Activated naive CD4-positive, alpha-beta T cell treated with anti-CD3 and anti-CD28 coated beads for 36 hours (primary cell): ENCODE results near the gene ATP6V1F. TPM values are rescaled to one million over a fixed set of nuclear protein-coding genes. Genes with fewer than 3 reads are reported as not detected.
A peak's percentile ranks its signal among the peaks of the same experiment; 100 is the strongest.

Experiments
- CTCF ChIA-PET: fragments of 350-600 bp; sonication (Branson Sonifier 250); formaldehyde crosslinking; loops from one replicate; lab custom pipeline; 2021; ENCODE audit warnings: antibody characterized with exemption; lab: Charles Lee
- DNase-seq: peaks from one replicate; pipeline ENCODE4 v3.0.0-alpha.2; 2020
- H3K27ac Mint-ChIP-seq: one replicate; pipeline ENCODE4 v1.8.0; 2021; ENCODE audit warnings: mild to moderate bottlenecking, mixed read lengths
- H3K27me3 Mint-ChIP-seq: one replicate; pipeline ENCODE4 v1.8.0; 2021; ENCODE audit warnings: low read depth, mixed read lengths
- H3K36me3 Mint-ChIP-seq: one replicate; pipeline ENCODE4 v1.8.0; 2021; ENCODE audit warnings: low read depth, mixed read lengths
- H3K4me1 Mint-ChIP-seq: one replicate; pipeline ENCODE4 v1.8.0; 2021; ENCODE audit warnings: low read depth, mixed read lengths
- H3K4me3 Mint-ChIP-seq: one replicate; pipeline ENCODE4 v1.8.0; 2021; ENCODE audit warnings: mild to moderate bottlenecking, moderate library complexity, mixed read lengths
- H3K9me3 Mint-ChIP-seq: one replicate; pipeline ENCODE4 v1.8.0; 2021; ENCODE audit warnings: mixed read lengths
- intact Hi-C: fragments of 100-400 bp; cut with micrococcal nuclease; formaldehyde crosslinking; loops from one replicate; pipeline ENCODE4 v1.15.1; 2023
- total RNA-seq, 2 experiments: library from RNA; stranded (reverse); gene quantifications; one replicate each; pipeline ENCODE4 v1.2.3, GENCODE V29; 2021

The ATP6V1F gene
- total RNA-seq, 2 experiments from 2014 or later = 129 to 142 TPM

DNA sequence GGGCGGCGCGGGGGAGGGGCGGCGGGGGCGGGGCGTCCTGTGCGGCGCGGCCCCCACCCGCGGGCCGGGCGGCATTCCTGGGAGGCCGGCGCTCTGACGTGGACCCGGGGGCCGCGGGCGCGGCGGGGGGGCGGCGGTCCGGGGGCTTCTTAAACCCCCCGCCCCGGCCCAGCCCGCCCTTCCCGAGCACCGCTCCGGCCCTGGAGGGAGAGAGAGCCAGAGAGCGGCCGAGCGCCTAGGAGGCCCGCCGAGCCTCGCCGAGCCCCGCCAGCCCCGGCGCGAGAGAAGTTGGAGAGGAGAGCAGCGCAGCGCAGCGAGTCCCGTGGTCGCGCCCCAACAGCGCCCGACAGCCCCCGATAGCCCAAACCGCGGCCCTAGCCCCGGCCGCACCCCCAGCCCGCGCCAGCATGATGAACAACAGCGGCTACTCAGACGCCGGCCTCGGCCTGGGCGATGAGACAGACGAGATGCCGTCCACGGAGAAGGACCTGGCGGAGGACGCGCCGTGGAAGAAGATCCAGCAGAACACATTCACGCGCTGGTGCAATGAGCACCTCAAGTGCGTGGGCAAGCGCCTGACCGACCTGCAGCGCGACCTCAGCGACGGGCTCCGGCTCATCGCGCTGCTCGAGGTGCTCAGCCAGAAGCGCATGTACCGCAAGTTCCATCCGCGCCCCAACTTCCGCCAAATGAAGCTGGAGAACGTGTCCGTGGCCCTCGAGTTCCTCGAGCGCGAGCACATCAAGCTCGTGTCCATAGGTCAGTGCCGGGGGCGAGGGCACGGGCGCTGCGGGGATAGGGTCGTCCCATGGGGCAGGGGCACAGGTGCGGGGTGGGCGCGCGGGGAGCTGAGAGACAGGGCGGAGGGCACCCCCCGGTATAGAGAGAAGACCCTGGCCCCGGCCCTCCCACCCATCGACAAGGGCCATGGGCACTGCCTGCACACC lies 32.2 kb upstream of the ATP6V1F start, which contains the start of gene FLNC:
FLNC (plus strand) TSS at position 176 of the 947 bp plus-strand sequence; CDS start at position 408, 232 bp downstream.
- H3K36me3 Mint-ChIP-seq = no peaks in the 10 kb centered on the region
- H3K27ac Mint-ChIP-seq = no peak within 1 kb of the TSS
- no peaks in the 10 kb centered on the region for H3K9me3 Mint-ChIP-seq
- H3K27me3 Mint-ChIP-seq = peaks cover 41% of the 10 kb centered on the region
- CTCF ChIA-PET = interaction anchor here (1.0 kb wide), 1 partner anchor 11 kb away, joined by 3 read pairs; no protein-coding TSS in a partner anchor
- intact Hi-C loops = no loop called here
- peaks cover 17% of the 10 kb centered on the region for H3K4me1 Mint-ChIP-seq
- peak within 1 kb of the TSS; percentile 56 for H3K4me3 Mint-ChIP-seq
- peak; percentile 47 for DNase-seq

- no peak for DNase-seq
- Mint-ChIP-seq H3K27ac (no peak overlapping the region), H3K4me3 (no peak overlapping the region)
These were observed 31.3 kb upstream of the ATP6V1F start for GRCh38 chr7:128831178-128831993.

GRCh38 chr7:128831994-128832879 lies 30.4 kb upstream of the ATP6V1F start:
- Mint-ChIP-seq H3K36me3 (no peaks in the 10 kb centered on the region), H3K4me1 (peaks cover 17% of the 10 kb centered on the region), H3K27me3 (peaks cover 33% of the 10 kb centered on the region), H3K9me3 (no peaks in the 10 kb centered on the region), H3K4me3 (no peak overlapping the region), H3K27ac (no peak overlapping the region)
- intact Hi-C loops = no loop called here
- CTCF ChIA-PET = interaction anchor here (0.6 to 1.5 kb wide), 7 partner anchors 9 to 237 kb away, joined by 3 to 6 read pairs (median 4); no protein-coding TSS in a partner anchor
- DNase-seq = no peak

More at GRCh38 chr7:128831178-128831993, 31.3 kb upstream of the ATP6V1F start:
- CTCF ChIA-PET = interaction anchor here (0.6 to 1.0 kb wide), 4 partner anchors 11 to 39 kb away, joined by 3 to 4 read pairs (median 3); no protein-coding TSS in a partner anchor
- H3K9me3 Mint-ChIP-seq = no peaks in the 10 kb centered on the region
- H3K27me3 Mint-ChIP-seq = peaks cover 41% of the 10 kb centered on the region
- no peaks in the 10 kb centered on the region for H3K36me3 Mint-ChIP-seq
- intact Hi-C loops = no loop called here
- H3K4me1 Mint-ChIP-seq = peaks cover 17% of the 10 kb centered on the region

- CTCF ChIA-PET = interaction anchor here (0.6 to 1.5 kb wide), 4 partner anchors 9 to 237 kb away, joined by 4 to 6 read pairs (median 4); no protein-coding TSS in a partner anchor
- no peak for DNase-seq
- Mint-ChIP-seq H3K27ac (no peak overlapping the region), H3K36me3 (no peaks in the 10 kb centered on the region), H3K27me3 (peaks cover 30% of the 10 kb centered on the region), H3K4me3 (no peak overlapping the region), H3K4me1 (peaks cover 17% of the 10 kb centered on the region), H3K9me3 (no peaks in the 10 kb centered on the region)
- intact Hi-C loops = no loop called here
These were observed 29.8 kb upstream of the ATP6V1F start for GRCh38 chr7:128832880-128833147.

GRCh38 chr7:128833148-128833945 lies 29.3 kb upstream of the ATP6V1F start:
- Mint-ChIP-seq H3K4me3 (no peak overlapping the region), H3K27ac (no peak overlapping the region), H3K36me3 (no peaks in the 10 kb centered on the region), H3K9me3 (no peaks in the 10 kb centered on the region), H3K27me3 (peaks cover 26% of the 10 kb centered on the region), H3K4me1 (peaks cover 17% of the 10 kb centered on the region)
- CTCF ChIA-PET = interaction anchor here (0.6 to 1.5 kb wide), 4 partner anchors 9 to 238 kb away, joined by 4 to 6 read pairs (median 4); no protein-coding TSS in a partner anchor
- DNase-seq = no peak
- intact Hi-C loops = no loop called here

GRCh38 chr7:128833946-128834325 lies 28.7 kb upstream of the ATP6V1F start:
- DNase-seq = no peak
- intact Hi-C loops = no loop called here
- CTCF ChIA-PET = interaction anchor here (0.8 to 1.5 kb wide), 2 partner anchors 9 to 50 kb away, joined by 3 to 5 read pairs; no protein-coding TSS in a partner anchor
- H3K36me3 Mint-ChIP-seq = no peaks in the 10 kb centered on the region
- no peaks in the 10 kb centered on the region for H3K9me3 Mint-ChIP-seq
- H3K4me3 Mint-ChIP-seq = no peak overlapping the region
- no peak overlapping the region for H3K27ac Mint-ChIP-seq
- peaks cover 17% of the 10 kb centered on the region for H3K4me1 Mint-ChIP-seq
- peaks cover 20% of the 10 kb centered on the region for H3K27me3 Mint-ChIP-seq

DNA sequence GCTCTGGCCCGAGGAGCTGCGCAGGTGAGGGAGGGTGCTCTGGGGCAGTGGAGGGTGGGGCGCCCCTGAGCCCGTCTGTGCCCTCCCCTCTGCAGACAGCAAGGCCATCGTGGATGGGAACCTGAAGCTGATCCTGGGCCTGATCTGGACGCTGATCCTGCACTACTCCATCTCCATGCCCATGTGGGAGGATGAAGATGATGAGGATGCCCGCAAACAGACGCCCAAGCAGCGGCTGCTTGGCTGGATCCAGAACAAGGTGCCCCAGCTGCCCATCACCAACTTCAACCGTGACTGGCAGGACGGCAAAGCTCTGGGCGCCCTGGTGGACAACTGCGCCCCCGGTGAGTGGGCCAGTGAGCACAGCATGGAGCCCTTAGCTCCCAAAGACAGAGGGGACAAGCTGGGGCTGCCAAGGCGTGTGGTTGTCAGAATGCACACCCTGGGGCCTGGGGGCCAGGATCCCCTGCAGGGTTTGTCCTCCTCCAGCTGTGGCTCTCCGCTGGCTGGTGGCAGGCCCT lies 27.4 kb upstream of the ATP6V1F start:
- no peak overlapping the region for H3K27ac Mint-ChIP-seq
- H3K9me3 Mint-ChIP-seq = no peaks in the 10 kb centered on the region
- no peak for DNase-seq
- H3K4me1 Mint-ChIP-seq = peaks cover 12% of the 10 kb centered on the region
- no peak overlapping the region for H3K4me3 Mint-ChIP-seq
- intact Hi-C loops = no loop called here
- peaks cover 11% of the 10 kb centered on the region for H3K27me3 Mint-ChIP-seq
- no peaks in the 10 kb centered on the region for H3K36me3 Mint-ChIP-seq
- CTCF ChIA-PET = interaction anchor here (1.2 kb wide), 1 partner anchor 329 kb away, joined by 3 read pairs; no protein-coding TSS in a partner anchor

DNA sequence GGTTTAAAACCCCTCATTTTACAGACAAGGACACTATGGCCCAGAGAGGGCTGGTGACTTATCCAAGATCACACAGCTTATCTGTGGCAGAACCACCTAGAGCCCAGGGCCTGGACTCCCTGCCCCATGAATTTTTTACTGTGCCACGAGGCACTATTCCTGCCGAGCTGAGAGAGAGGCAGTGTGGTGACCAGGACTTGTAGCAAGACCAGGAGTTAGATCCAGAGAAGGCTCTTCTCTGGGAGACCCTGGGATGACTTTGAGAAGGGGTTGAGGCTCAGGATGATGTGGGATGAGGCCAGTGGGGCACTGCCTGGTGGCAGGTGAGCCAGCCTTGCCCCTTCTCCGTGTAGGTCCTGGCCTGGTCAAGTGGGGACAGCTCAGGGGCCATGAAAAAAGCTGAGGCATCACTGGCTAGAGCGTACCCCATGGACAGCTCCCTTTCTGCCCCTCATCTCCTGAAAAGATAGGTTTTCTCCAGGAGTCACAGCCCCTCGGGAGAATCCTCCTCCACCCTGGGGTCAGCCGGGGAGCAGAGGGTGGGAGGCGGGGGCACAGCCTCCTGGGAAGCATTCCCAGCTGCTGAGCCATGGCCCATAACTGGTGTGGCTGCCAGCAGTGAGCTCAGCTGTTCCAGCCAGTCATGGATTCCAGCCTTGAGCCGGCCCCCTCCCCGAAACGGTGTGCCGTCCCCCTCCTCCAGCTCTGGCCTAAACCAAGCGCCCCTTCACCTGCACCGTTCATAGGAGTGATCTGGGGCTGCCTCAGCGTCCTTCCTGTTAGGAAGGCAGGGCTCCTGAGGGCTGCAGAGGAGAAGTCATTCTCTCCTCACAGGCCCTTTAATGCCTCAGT lies 26.6 kb upstream of the ATP6V1F start:
- Mint-ChIP-seq H3K4me1 (peaks cover 6% of the 10 kb centered on the region), H3K36me3 (no peaks in the 10 kb centered on the region), H3K27ac (no peak overlapping the region), H3K4me3 (no peak overlapping the region), H3K9me3 (no peaks in the 10 kb centered on the region), H3K27me3 (peaks cover 5% of the 10 kb centered on the region)
- no peak for DNase-seq
- intact Hi-C loops = no loop called here
- CTCF ChIA-PET = interaction anchor here (0.7 to 1.3 kb wide), 3 partner anchors 48 to 328 kb away, joined by 3 to 4 read pairs (median 3); no protein-coding TSS in a partner anchor

GRCh38 chr7:128836729-128837348 lies 25.8 kb upstream of the ATP6V1F start:
- CTCF ChIA-PET = interaction anchor here (0.7 to 1.3 kb wide), 2 partner anchors 47 to 322 kb away, joined by 3 to 4 read pairs; no protein-coding TSS in a partner anchor
- Mint-ChIP-seq H3K27ac (no peak overlapping the region), H3K27me3 (peaks cover 2% of the 10 kb centered on the region), H3K36me3 (no peaks in the 10 kb centered on the region), H3K4me3 (no peak overlapping the region), H3K4me1 (peaks cover under 1% of the 10 kb centered on the region), H3K9me3 (no peaks in the 10 kb centered on the region)
- intact Hi-C loops = no loop called here
- DNase-seq = no peak
